SK-N-SH treated with all-trans-retinoic acid at 6 μM for 48 hours (cell line): ENCODE measurements around the gene EMC7.
A peak's percentile ranks its signal among the peaks of the same experiment; 100 is the strongest.

Experiments
- ATAC-seq: fragments of 200-7000 bp; cut with Tn5 transposase; 3 replicates; pipeline ENCODE4 v1.9.1; 2020; ENCODE audit warnings: mild to moderate bottlenecking, moderate library complexity
- ARNTL ChIP-seq: fragments of 450-650 bp; formaldehyde crosslinking; IDR thresholded peaks from 2 replicates; pipeline ENCODE4 v1.5.0; 2020; ENCODE audit warnings: low read depth, mild to moderate bottlenecking, moderate library complexity, borderline replicate concordance
- BACH2 ChIP-seq: fragments of 250-450 bp; sonication (Bioruptor Pico); IDR thresholded peaks from 2 replicates; pipeline ENCODE4 v1.9.0; 2021; ENCODE audit warnings: mild to moderate bottlenecking, borderline replicate concordance
- CREB5 ChIP-seq: fragments of 250-450 bp; sonication (Bioruptor Pico); IDR thresholded peaks from 2 replicates; pipeline ENCODE4 v1.5.1; 2020; ENCODE audit warnings: low read depth, mild to moderate bottlenecking, moderate library complexity
- CSDC2 ChIP-seq: fragments of 250-450 bp; sonication (Bioruptor Pico); IDR thresholded peaks from 2 replicates; pipeline ENCODE4 v1.5.0; 2020; ENCODE audit warnings: mild to moderate bottlenecking, moderate library complexity
- CSRNP3 ChIP-seq: fragments of 250-450 bp; sonication (Bioruptor Pico); IDR thresholded peaks from 2 replicates; pipeline ENCODE4 v1.5.1; 2021; ENCODE audit warnings: mild to moderate bottlenecking, moderate library complexity
- ESRRG ChIP-seq: fragments of 250-450 bp; sonication (Bioruptor Pico); IDR thresholded peaks from 2 replicates; pipeline ENCODE4 v1.6.1; 2021; ENCODE audit warnings: mild to moderate bottlenecking
- GLIS3 ChIP-seq: fragments of 250-450 bp; sonication (Bioruptor Pico); IDR thresholded peaks from 2 replicates; pipeline ENCODE4 v1.5.0; 2020; ENCODE audit warnings: mild to moderate bottlenecking, moderate library complexity
- ISL1 ChIP-seq: fragments of 250-450 bp; sonication (Bioruptor Pico); IDR thresholded peaks from 2 replicates; pipeline ENCODE4 v2.1.2; 2022; ENCODE audit warnings: mild to moderate bottlenecking, moderate library complexity
- OSR1 ChIP-seq: fragments of 250-450 bp; sonication (Bioruptor Pico); IDR thresholded peaks from 2 replicates; pipeline ENCODE4 v1.8.0; 2022; ENCODE audit warnings: moderate library complexity, mild to moderate bottlenecking, inconsistent platforms
- PATZ1 ChIP-seq: fragments of 250-450 bp; sonication (Bioruptor Pico); IDR thresholded peaks from 2 replicates; pipeline ENCODE4 v1.8.0; 2020; ENCODE audit warnings: mild to moderate bottlenecking, moderate library complexity, borderline replicate concordance
- POU6F1 ChIP-seq: fragments of 250-450 bp; sonication (Bioruptor Pico); IDR thresholded peaks from 2 replicates; pipeline ENCODE4 v1.8.0; 2021; ENCODE audit warnings: low read depth, mild to moderate bottlenecking, moderate library complexity, borderline replicate concordance
- PPARA ChIP-seq: fragments of 250-450 bp; sonication (Bioruptor Pico); IDR thresholded peaks from 2 replicates; pipeline ENCODE4 v1.5.0; 2020; ENCODE audit warnings: mild to moderate bottlenecking, borderline replicate concordance
- RARB ChIP-seq: fragments of 250-450 bp; sonication (Bioruptor Pico); IDR thresholded peaks from 2 replicates; pipeline ENCODE4 v1.8.0; 2021; ENCODE audit warnings: mild to moderate bottlenecking, moderate library complexity
- SNAI2 ChIP-seq: fragments of 250-450 bp; sonication (Bioruptor Pico); IDR thresholded peaks from 2 replicates; pipeline ENCODE4 v1.5.0; 2020; ENCODE audit warnings: mild to moderate bottlenecking, moderate library complexity
- TCF4 ChIP-seq: fragments of 250-450 bp; sonication (Bioruptor Pico); IDR thresholded peaks from 2 replicates; pipeline ENCODE4 v1.8.0; 2021; ENCODE audit warnings: mild to moderate bottlenecking, moderate library complexity, borderline replicate concordance
- TOX ChIP-seq: fragments of 250-450 bp; sonication (Bioruptor Pico); IDR thresholded peaks from 2 replicates; pipeline ENCODE4 v1.8.0; 2021; ENCODE audit warnings: mild to moderate bottlenecking, moderate library complexity, borderline replicate concordance
- TSHZ2 ChIP-seq: fragments of 250-450 bp; sonication (Bioruptor Pico); IDR thresholded peaks from 2 replicates; pipeline ENCODE4 v1.5.0; 2020; ENCODE audit warnings: mild to moderate bottlenecking, moderate library complexity
- ZC3H10 ChIP-seq: fragments of 250-450 bp; sonication (Bioruptor Pico); IDR thresholded peaks from 2 replicates; pipeline ENCODE4 v1.5.1; 2021; ENCODE audit warnings: mild to moderate bottlenecking, moderate library complexity
- ZFP30 ChIP-seq: fragments of 450-650 bp; formaldehyde crosslinking; IDR thresholded peaks from 2 replicates; pipeline ENCODE4 v1.5.0; 2022; ENCODE audit warnings: mild to moderate bottlenecking, moderate library complexity
- ZNF565 ChIP-seq: fragments of 450-650 bp; formaldehyde crosslinking; conservative IDR thresholded peaks from 2 replicates; pipeline ENCODE4 v1.5.0; 2020; ENCODE audit warnings: low read depth, mild to moderate bottlenecking, moderate library complexity
- ZNF8 ChIP-seq: fragments of 450-650 bp; formaldehyde crosslinking; IDR thresholded peaks from 2 replicates; pipeline ENCODE4 v1.5.0; 2020; ENCODE audit warnings: mild to moderate bottlenecking, moderate library complexity

Gene EMC7

GRCh38 chr15:34101366-34102174 lies at the start of gene EMC7, which contains the start of gene PGBD4:
TSS of gene EMC7 (minus strand) at chr15:34101862. CDS start at chr15:34101839, 23 bp downstream.
TSS of gene PGBD4 (plus strand) at chr15:34102083. CDS start at chr15:34102532, 449 bp downstream.
- TF ChIP-seq SNAI2 = no peak
- no peak for TF ChIP-seq ESRRG (CRISPR knock-in tag)
- TF ChIP-seq TOX (CRISPR knock-in tag) = no peak
- TF ChIP-seq CSRNP3 (CRISPR knock-in tag) = no peak
- no peak for TF ChIP-seq ARNTL (CRISPR knock-in tag)
- TF ChIP-seq BACH2 (CRISPR knock-in tag) = no peak
- TF ChIP-seq PATZ1 (CRISPR knock-in tag) = no peak
- no peak for TF ChIP-seq ZNF8 (CRISPR knock-in tag)
- no peak for TF ChIP-seq GLIS3 (CRISPR knock-in tag)
- TF ChIP-seq PPARA = no peak
- TF ChIP-seq RARB (CRISPR knock-in tag) = no peak
- TF ChIP-seq ZFP30 (CRISPR knock-in tag) = no peak
- TF ChIP-seq CSDC2 (CRISPR knock-in tag) = no peak
- no peak for TF ChIP-seq ISL1 (CRISPR knock-in tag)
- TF ChIP-seq POU6F1 (CRISPR knock-in tag) = no peak
- no peak for TF ChIP-seq CREB5 (CRISPR knock-in tag)
- no peak for TF ChIP-seq TCF4 (CRISPR knock-in tag)
- no peak for TF ChIP-seq TSHZ2 (CRISPR knock-in tag)
- TF ChIP-seq ZNF565 (CRISPR knock-in tag) = no peak
- TF ChIP-seq ZC3H10 (CRISPR knock-in tag) = no peak
- ATAC-seq = peak; percentile 99

- no peak for ATAC-seq
- TF ChIP-seq CREB5 (CRISPR knock-in tag) (no peak), RARB (CRISPR knock-in tag) (no peak), BACH2 (CRISPR knock-in tag) (no peak), ESRRG (CRISPR knock-in tag) (no peak), CSRNP3 (CRISPR knock-in tag) (no peak), ARNTL (CRISPR knock-in tag) (no peak), TCF4 (CRISPR knock-in tag) (no peak), TSHZ2 (CRISPR knock-in tag) (no peak), OSR1 (CRISPR knock-in tag) (no peak), TOX (CRISPR knock-in tag) (no peak), GLIS3 (CRISPR knock-in tag) (no peak), ZNF8 (CRISPR knock-in tag) (no peak)
Measured at GRCh38 chr15:34147371-34148140, 45.9 kb upstream of the EMC7 start.
